HG02610 (cell line): ENCODE data around the gene H2AZ2.
"Not testable (repeated sequence)": the region's sequence is repeated elsewhere in the genome, so short reads cannot be mapped to it uniquely, and the experiment has no call there.

ENCODE experiments used
- ATAC-seq: cut with Tn5 transposase; IDR thresholded peaks from one replicate; pipeline ENCODE4 v1.9.1; 2021; ENCODE audit warnings: mild to moderate bottlenecking, moderate library complexity; ENCODE audit not compliant: unreplicated experiment

H2AZ2 gene

GRCh38 chr7:44823255-44823781 is 24.6 kb downstream of the H2AZ2 start:
- ATAC-seq = no peak

GRCh38 chr7:44819292-44819691 is 28.6 kb downstream of the H2AZ2 start:
- ATAC-seq = no peak

- no peak for ATAC-seq
Measured at GRCh38 chr7:44814919-44815318, 33.0 kb downstream of the H2AZ2 start.

- ATAC-seq = no peak
Measured at GRCh38 chr7:44811571-44811970, 36.3 kb downstream of the H2AZ2 start.

GRCh38 chr7:44811093-44811492 is 36.8 kb downstream of the H2AZ2 start:
- ATAC-seq = no peak

- no peak for ATAC-seq
Measured at GRCh38 chr7:44808914-44809393, 38.9 kb downstream of the H2AZ2 start.

GRCh38 chr7:44805950-44806349 is 41.9 kb downstream of the H2AZ2 start:
- ATAC-seq = no peak

- not testable (repeated sequence) for ATAC-seq
Measured at GRCh38 chr7:44803828-44804519, 43.9 kb downstream of the H2AZ2 start.

- ATAC-seq = no peak
Measured at GRCh38 chr7:44802418-44803025, 45.4 kb downstream of the H2AZ2 start.

GRCh38 chr7:44801890-44802289 is 46.0 kb downstream of the H2AZ2 start:
- no peak for ATAC-seq

GRCh38 chr7:44799939-44800338 is 47.9 kb downstream of the H2AZ2 start:
- no peak for ATAC-seq

GRCh38 chr7:44798649-44799305 is 49.1 kb downstream of the H2AZ2 start:
- no peak for ATAC-seq

GRCh38 chr7:44797329-44798258 is 50.3 kb downstream of the H2AZ2 start:
- peak; percentile 56 for ATAC-seq

GRCh38 chr7:44796504-44797328 is 51.2 kb downstream of the H2AZ2 start, which contains the start of gene PPIA:
TSS of gene PPIA (plus strand) at chr7:44796681. CDS start at chr7:44796725, 44 bp downstream.
- peak; percentile 89 for ATAC-seq

- ATAC-seq = peak; percentile 14
Measured at GRCh38 chr7:44796034-44796503, 51.8 kb downstream of the H2AZ2 start.

- ATAC-seq = no peak
Measured at GRCh38 chr7:44794331-44794730, 53.6 kb downstream of the H2AZ2 start.

- ATAC-seq = no peak
Measured at GRCh38 chr7:44793919-44794318, 54.0 kb downstream of the H2AZ2 start.

- ATAC-seq = no peak
Measured at GRCh38 chr7:44791278-44792219, 56.3 kb downstream of the H2AZ2 start.
